ENCODE data around the gene SLC6A20. TPM values are rescaled to one million over a fixed set of nuclear protein-coding genes. Genes with fewer than 3 reads are reported as not detected.

SLC6A20 gene
- total RNA-seq, 4 donors from 2014 or later, result 0.16 to 1.1 (median 0.26) TPM

- no peak for ATAC-seq
- no peaks in the 10 kb centered on the region for H3K9me3 ChIP-seq
- H3K4me1 ChIP-seq, result no peaks in the 10 kb centered on the region
- no peaks in the 10 kb centered on the region for H3K36me3 ChIP-seq
- peaks cover 3% of the 10 kb centered on the region for H3K27me3 ChIP-seq
- H3K4me3 ChIP-seq, result no peak overlapping the region
- TF ChIP-seq EP300 (IDR thresholded peaks at IDR 0.05), result no peak
- no peak for TF ChIP-seq POLR2AphosphoS5 (IDR thresholded peaks at IDR 0.05)
- TF ChIP-seq CTCF (IDR thresholded peaks at IDR 0.05), result no peak
- no peak for TF ChIP-seq POLR2A (IDR thresholded peaks at IDR 0.05)
- 57 to 84% methylated on average over 2 to 7 of the region's 16 CpGs for WGBS, 2 donors (ENCODE audit: low coverage in 1 of 2)
- no peak overlapping the region for H3K27ac ChIP-seq
Observed at GRCh38 chr3:45772341-45773035, 23.8 kb downstream of the SLC6A20 start.

- ATAC-seq, result no peak
- no peaks in the 10 kb centered on the region for H3K9me3 ChIP-seq
- no peak for TF ChIP-seq POLR2AphosphoS5 (IDR thresholded peaks at IDR 0.05)
- H3K27ac ChIP-seq, result no peak overlapping the region
- H3K36me3 ChIP-seq, result no peaks in the 10 kb centered on the region
- no peak overlapping the region for H3K4me3 ChIP-seq
- peaks cover 3% of the 10 kb centered on the region for H3K27me3 ChIP-seq
- no peaks in the 10 kb centered on the region for H3K4me1 ChIP-seq
- 93 to 100% methylated on average over 2 to 3 of the region's 5 CpGs for WGBS, 2 donors (ENCODE audit: low coverage in 1 of 2)
Observed at GRCh38 chr3:45771831-45772230, 24.5 kb downstream of the SLC6A20 start.

GRCh38 chr3:45771166-45771775 lies 25.1 kb downstream of the SLC6A20 start:
- TF ChIP-seq EP300 (IDR thresholded peaks at IDR 0.05) (no peak), CTCF (IDR thresholded peaks at IDR 0.05) (no peak), POLR2AphosphoS5 (IDR thresholded peaks at IDR 0.05) (no peak), POLR2A (IDR thresholded peaks at IDR 0.05) (no peak)
- Histone ChIP-seq H3K4me1 (no peaks in the 10 kb centered on the region), H3K4me3 (no peak overlapping the region), H3K9me3 (no peaks in the 10 kb centered on the region), H3K27ac (no peak overlapping the region), H3K36me3 (no peaks in the 10 kb centered on the region), H3K27me3 (peaks cover 3% of the 10 kb centered on the region)
- ATAC-seq, result no peak
- 100% methylated on average over 2 of the region's 9 CpGs; no CpG with 5 or more reads in 1 of the 2 donors for WGBS, 2 donors (ENCODE audit: low coverage in 1 of 2)

GRCh38 chr3:45765958-45766357 lies 30.4 kb downstream of the SLC6A20 start:
- no peak for ATAC-seq
- H3K36me3 ChIP-seq, result no peaks in the 10 kb centered on the region
- WGBS, 2 donors (ENCODE audit: low coverage in 1 of 2), result 83 to 100% methylated on average over 2 to 3 of the region's 8 CpGs
- no peaks in the 10 kb centered on the region for H3K9me3 ChIP-seq
- peaks cover 3% of the 10 kb centered on the region for H3K27me3 ChIP-seq
- H3K4me1 ChIP-seq, result peaks cover 0 to 4% (median 0%) of the 10 kb centered on the region in 3 donors
- TF ChIP-seq POLR2A (IDR thresholded peaks at IDR 0.05) (no peak), CTCF (IDR thresholded peaks at IDR 0.05) (no peak)
- no peak overlapping the region for H3K27ac ChIP-seq
- H3K4me3 ChIP-seq, result no peak overlapping the region

GRCh38 chr3:45765266-45765851 lies 31.0 kb downstream of the SLC6A20 start:
- peaks cover 7% of the 10 kb centered on the region for H3K27me3 ChIP-seq
- no peak overlapping the region for H3K4me3 ChIP-seq
- H3K36me3 ChIP-seq, result no peaks in the 10 kb centered on the region
- TF ChIP-seq POLR2A (IDR thresholded peaks at IDR 0.05) (no peak), CTCF (IDR thresholded peaks at IDR 0.05) (no peak), POLR2AphosphoS5 (IDR thresholded peaks at IDR 0.05) (no peak), EP300 (IDR thresholded peaks at IDR 0.05) (no peak)
- 85 to 100% methylated on average over 1 to 2 of the region's 9 CpGs for WGBS, 2 donors (ENCODE audit: low coverage in 1 of 2)
- no peaks in the 10 kb centered on the region for H3K9me3 ChIP-seq
- H3K4me1 ChIP-seq, result peaks cover 0 to 4% (median 0%) of the 10 kb centered on the region in 3 donors
- ATAC-seq, result no peak
- no peak overlapping the region for H3K27ac ChIP-seq

Measured in gastroesophageal sphincter (tissue), 4 donors.